Epidermal melanocyte (primary cell): ENCODE measurements around the gene ABHD5.
A peak's percentile ranks its signal among the peaks of the same experiment; 100 is the strongest.

Experiments used
- DNase-seq: peaks from one replicate; pipeline ENCODE4 v3.0.0; 2011; ENCODE audit warnings: low spot score; ENCODE audit not compliant: insufficient read length

Gene ABHD5

DNA sequence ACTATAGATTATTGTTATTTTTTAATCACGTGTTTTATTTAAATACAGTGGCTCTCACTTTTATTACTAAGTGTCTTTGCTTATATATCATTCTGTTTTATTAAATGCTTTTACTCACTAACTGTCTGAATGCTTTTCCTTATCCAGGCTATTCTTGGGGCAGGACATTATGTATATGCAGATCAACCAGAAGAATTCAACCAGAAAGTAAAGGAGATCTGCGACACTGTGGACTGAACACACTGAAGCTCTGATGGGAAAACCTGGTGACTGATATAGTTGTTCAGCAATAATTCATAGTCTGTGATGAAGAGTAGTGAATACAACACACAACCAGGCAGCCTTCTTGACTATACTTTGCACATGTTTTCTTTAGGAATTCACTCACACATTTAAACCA is 27.6 kb downstream of the ABHD5 start:
- no peak for DNase-seq

DNA sequence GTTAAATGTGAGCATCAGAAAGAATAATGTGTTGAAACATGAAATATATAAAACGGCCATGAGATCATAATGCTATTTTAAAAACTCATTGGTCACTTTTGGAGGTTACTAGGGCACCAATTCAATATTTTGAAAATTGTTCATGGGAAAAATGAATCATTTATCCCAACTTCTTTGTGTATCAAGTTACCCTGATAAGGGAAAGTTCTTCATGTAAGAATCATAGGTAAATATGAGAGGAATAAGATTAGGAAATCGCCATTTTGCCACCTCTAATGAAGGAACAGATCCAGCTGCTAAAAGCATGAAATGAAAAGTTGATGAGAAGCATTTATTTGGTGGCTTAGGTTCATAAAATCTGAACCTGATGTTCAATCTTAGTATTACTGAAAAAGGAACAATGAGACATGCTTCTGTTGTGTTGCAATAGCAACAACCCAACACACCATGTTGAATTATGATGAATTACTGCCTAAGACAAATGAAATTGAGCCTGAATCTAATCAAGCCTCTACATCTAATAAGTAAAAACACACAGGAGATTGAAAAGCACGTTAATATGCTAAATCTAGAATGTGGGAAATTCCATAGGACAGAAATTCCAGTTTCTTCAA is 32.5 kb downstream of the ABHD5 start:
- DNase-seq: no peak

- DNase-seq: no peak
Observed at GRCh38 chr3:43726521-43726920, 35.8 kb downstream of the ABHD5 start.

- no peak for DNase-seq
Observed at GRCh38 chr3:43727930-43728329, 37.2 kb downstream of the ABHD5 start.

DNA sequence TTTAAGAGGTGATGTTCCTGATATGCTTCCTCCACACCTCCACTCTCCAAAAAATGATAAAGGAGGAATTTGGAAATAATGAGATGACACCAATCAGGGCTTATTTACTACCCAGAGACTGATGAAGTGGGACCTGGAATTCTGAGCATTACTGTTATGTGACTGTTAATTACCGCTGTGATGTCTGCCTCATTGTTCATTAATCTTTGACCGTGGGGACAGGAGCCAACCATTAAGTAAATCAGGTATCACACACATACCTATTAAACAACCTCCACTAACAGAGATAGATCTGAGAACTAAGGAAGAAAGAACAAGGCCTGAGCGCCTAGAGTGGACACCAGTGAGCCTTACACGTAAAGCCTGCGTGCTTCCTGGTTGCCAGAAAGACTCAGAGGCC is 37.7 kb downstream of the ABHD5 start:
- no peak for DNase-seq

GRCh38 chr3:43728947-43729346 is 38.2 kb downstream of the ABHD5 start:
- DNase-seq: no peak

GRCh38 chr3:43729707-43730414 is 39.1 kb downstream of the ABHD5 start:
- DNase-seq: no peak

DNA sequence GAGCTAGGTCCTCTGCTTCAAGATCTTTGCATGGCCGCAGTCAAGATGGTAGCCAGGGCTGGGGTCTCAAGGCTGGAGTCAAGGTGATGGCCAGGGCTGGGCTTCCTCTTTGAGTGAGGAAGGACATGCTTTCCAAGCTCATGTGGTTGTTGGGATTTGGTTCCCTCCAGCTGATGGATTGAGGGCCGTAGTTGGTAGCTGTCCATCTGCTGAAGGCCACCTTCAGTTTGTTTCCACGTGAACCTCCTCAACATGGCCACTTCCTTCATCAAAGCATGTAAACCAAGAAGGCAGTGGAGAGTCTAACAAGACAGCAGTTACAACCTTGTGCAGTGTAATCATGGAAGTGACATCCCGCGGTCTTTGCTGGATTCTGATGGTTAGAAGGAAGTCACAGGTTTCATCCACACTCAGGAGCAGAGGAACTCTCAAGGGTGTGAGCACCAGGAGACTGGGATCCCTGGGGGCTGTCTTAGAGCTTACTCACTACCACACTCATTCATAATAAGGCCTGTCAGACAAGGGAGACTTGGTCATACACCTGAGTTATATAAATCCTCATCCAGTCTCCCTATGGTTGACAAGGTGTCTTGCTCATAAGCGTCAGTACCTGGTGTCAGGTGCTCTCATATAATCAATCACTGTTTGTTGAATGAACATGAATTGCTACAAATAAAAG is 42.1 kb downstream of the ABHD5 start:
- no peak for DNase-seq

DNA sequence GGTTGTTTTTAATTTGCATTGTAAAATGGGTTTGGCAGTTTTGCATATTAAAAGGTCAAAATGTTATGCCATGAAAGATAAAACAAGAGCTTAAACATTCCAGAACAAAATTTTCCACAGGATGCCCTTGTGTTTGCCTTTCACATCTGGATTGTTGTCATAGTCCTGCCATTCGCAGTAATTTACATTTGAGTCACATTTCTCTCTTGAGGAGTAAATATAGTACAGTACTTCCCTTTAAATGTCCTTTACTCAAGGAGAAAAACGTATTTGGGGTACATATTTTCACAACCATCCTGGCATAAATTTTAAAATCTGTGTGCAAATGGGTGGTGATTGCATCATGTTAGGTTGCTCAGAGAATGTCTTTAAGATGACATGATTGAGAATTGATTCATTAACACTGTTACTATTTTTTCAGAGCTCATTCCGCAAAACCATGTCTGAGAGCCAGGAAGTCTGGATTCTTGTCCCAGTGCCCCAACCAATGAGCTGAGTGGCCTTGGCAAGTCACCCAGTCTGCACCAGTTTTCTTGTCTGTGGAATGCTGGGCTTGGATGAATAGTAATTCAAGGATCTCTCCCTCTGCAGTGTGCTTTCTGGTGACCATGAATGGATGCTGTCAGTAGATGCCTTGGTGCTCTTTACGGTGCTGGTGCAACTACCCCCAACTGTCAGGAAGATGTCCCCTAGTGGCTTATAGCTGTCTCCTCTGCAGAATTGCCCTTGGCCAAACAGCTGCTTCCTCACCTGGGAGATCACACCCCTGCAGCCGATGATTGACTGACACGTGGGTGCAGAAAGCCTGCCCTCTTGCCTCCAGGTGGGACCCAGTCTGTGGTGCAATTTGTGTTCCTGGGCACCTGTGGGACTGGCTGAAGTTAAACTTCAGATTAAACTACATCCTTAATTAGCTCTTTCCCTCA is 43.0 kb downstream of the ABHD5 start:
- DNase-seq: peak; percentile 42

- DNase-seq: no peak
Observed at GRCh38 chr3:43734685-43735084, 43.9 kb downstream of the ABHD5 start.

DNA sequence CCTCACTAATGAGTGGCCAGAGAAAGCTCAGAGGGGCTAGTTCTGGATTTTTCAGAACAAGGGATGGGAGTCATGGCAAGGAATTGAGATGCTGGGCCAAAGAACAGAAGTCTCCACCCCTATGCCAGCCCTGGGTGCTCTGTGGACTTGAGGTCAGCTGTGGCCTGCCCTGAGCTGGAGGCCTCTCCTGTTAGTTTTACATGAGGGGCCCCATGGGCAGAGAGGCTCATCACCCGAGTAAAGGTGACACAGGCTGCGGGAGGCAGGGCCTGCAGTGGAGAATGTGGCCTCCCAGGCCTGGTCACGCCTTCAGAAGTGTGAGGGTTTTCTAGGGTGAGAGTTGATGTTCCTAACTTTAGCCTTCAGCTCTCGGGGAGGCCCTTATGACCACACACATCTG is 44.9 kb downstream of the ABHD5 start:
- DNase-seq: no peak

DNA sequence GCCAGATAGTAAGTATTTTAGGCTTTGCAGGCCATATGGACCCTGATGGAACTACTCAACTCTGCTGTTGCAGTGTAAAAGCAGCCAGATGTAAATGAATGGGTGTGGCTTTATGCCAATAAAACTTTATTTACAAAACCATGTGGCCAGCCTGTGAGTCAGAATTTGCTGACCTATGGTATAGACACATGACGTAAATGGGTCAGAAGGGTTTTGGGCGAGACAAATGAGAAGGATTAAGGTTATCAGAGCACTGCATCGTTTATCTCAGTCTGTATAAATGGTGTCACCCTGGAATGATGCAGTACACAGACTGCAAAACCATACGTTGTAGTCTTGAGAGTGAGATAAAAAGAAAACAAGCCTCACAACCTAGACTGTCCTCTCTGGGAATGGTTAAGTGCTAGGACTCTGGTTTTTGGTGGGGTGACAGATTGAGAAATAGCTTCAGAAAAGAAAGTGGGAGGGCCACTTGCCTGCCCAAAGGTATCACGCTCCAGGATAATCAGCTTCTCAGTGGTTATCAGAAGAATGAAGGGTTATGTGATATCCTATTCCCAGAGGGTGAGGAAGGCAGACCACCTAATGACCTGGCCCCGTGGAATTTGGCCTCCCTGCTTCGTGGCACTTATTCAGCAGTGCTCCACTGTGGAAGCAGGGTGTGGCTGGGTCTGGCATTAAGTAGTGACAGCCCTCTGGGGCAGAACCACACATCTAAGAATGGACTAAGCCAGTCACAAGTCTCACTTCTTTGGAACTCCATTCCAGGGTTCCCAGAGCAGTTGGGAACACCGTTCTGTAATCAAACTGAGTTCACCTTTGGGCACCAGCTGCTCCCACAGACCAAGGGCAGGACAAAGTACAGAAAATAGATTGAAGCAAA is 46.1 kb downstream of the ABHD5 start:
- no peak for DNase-seq

DNA sequence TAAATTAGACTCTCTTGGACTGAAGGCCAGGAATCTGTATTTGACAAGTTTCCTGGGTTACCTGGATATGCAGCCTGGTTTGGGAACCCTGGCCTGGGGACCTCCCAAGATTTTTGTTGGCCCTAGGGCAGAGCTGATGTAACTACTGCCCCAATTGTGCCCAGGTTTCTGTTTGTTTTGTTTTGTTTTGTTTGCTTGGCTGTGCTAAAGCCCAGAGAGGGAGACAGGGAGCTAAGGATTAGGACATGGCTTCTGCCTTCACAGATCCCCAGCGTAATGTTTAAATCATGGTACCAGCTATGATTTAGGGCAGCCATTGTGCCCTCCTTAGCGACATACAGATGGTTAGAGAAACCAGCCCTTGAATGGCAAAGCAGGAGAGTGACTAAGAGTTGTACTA is 47.6 kb downstream of the ABHD5 start:
- no peak for DNase-seq

GRCh38 chr3:43742920-43743319 is 52.2 kb downstream of the ABHD5 start:
- no peak for DNase-seq

DNA sequence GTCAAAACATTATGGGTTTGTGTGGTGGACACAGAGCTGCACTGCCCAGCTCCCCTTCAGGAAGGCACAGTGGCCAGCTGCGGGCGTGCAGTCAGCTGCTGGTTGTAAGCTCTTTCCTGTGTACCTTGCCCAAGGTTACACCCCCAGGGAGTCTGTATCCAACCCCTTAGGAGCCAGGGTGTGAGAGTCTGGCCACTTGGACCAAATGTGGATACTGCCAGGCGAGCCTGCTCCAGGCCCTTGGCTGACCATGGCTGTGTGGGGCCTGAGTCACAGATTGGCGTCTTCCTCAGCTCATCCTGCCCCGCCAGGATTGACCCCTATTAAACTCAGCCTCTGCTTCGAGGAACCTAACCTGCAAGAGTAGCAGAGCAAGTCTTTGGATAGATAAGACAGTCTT is 56.9 kb downstream of the ABHD5 start:
- no peak for DNase-seq

DNA sequence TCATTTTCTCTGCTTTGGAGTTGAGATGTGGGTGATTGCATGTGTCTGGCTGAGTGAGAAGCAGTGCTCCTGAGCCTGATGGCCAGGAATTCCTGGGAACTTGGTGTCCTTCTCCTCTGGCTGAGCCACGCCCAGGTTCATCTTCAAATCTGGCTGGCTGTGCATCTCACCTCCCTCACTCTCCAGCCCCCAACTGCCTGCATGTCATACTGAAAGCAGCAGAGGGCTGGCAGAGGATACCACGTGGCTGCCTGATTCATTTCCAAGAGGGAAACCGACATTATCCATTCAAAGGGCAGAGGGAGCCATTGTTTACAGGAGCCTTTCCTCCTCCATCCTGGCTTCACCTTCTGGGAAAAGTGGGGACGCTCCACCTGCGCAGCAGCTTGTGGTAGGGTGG is 57.4 kb downstream of the ABHD5 start:
- DNase-seq: no peak

GRCh38 chr3:43748645-43749044 is 57.9 kb downstream of the ABHD5 start:
- no peak for DNase-seq

GRCh38 chr3:43752905-43753304 is 62.2 kb downstream of the ABHD5 start:
- DNase-seq: no peak

- no peak for DNase-seq
Observed at GRCh38 chr3:43753741-43754715, 63.3 kb downstream of the ABHD5 start.
